ENCODE data around the gene ZFR. TPM values are rescaled to one million over a fixed set of nuclear protein-coding genes. Genes with fewer than 3 reads are reported as not detected.

ZFR gene
- total RNA-seq, 1 experiment from 2014 or later: 72.7 TPM

GRCh38 chr5:32479096-32479495 is 34.6 kb upstream of the ZFR start:
- Histone ChIP-seq H3K27ac (ENCODE audit: low read length) (no peak overlapping the region), H3K4me3 (ENCODE audit: low read depth in 2 of 2, low read length in 2 of 2) (no peak overlapping the region), H3K9me3 (ENCODE audit: control insufficient read depth, insufficient read depth, low read depth, low read length) (no peaks in the 10 kb centered on the region), H3K27me3 (ENCODE audit: control insufficient read depth, insufficient read depth, low read length) (no peaks in the 10 kb centered on the region), H3K4me1 (ENCODE audit: control insufficient read depth, insufficient read depth, low read length) (no peaks in the 10 kb centered on the region), H3K36me3 (ENCODE audit: control insufficient read depth, insufficient read depth, low read length) (no peaks in the 10 kb centered on the region)
- in situ Hi-C loops (cut with HindIII; ENCODE audit: low pct_unique_long_range_greater_than_20kb, low sequenced_read_pairs): no loop called here
- BruUV-seq (replicated peaks): no TSS peak
- TF ChIP-seq TCF7L2 (IDR thresholded peaks at IDR 0.05; ENCODE audit: low read depth, low read length) (no peak), CTCF (IDR thresholded peaks at IDR 0.05) (no peak), SIN3A (IDR thresholded peaks at IDR 0.05; ENCODE audit: borderline replicate concordance, insufficient read depth, low read depth, low read length) (no peak), REST (IDR thresholded peaks at IDR 0.05; ENCODE audit: insufficient read depth in 1 of 2, low read depth in 2 of 2, low read length in 1 of 2) (no peak), POLR2AphosphoS5 (IDR thresholded peaks at IDR 0.05; ENCODE audit: low read depth, low read length) (no peak)
- CTCF ChIA-PET: interaction anchor here (0.5 kb wide), 1 partner anchor 151 kb away, joined by 3 read pairs; no protein-coding TSS in a partner anchor
- ATAC-seq: no peak
- DNase-seq (ENCODE audit: low read depth, low spot score): no peak
- intact Hi-C loops (cut with micrococcal nuclease; ENCODE audit: unreplicated experiment): no loop called here
- POLR2A ChIA-PET: no interaction called here

- no TSS peak for BruUV-seq (replicated peaks)
- intact Hi-C loops (cut with micrococcal nuclease; ENCODE audit: unreplicated experiment): no loop called here
- in situ Hi-C loops (cut with HindIII; ENCODE audit: low pct_unique_long_range_greater_than_20kb, low sequenced_read_pairs): no loop called here
- DNase-seq (ENCODE audit: low read depth, low spot score): no peak
- Histone ChIP-seq H3K27ac (ENCODE audit: low read length) (no peak overlapping the region), H3K27me3 (ENCODE audit: control insufficient read depth, insufficient read depth, low read length) (no peaks in the 10 kb centered on the region), H3K4me1 (ENCODE audit: control insufficient read depth, insufficient read depth, low read length) (no peaks in the 10 kb centered on the region), H3K9me3 (ENCODE audit: control insufficient read depth, insufficient read depth, low read depth, low read length) (no peaks in the 10 kb centered on the region), H3K4me3 (ENCODE audit: low read depth in 2 of 2, low read length in 2 of 2) (no peak overlapping the region), H3K36me3 (ENCODE audit: control insufficient read depth, insufficient read depth, low read length) (no peaks in the 10 kb centered on the region)
- no peak for TF ChIP-seq CTCF (IDR thresholded peaks at IDR 0.05)
- TF ChIP-seq REST (IDR thresholded peaks at IDR 0.05; ENCODE audit: insufficient read depth in 1 of 2, low read depth in 2 of 2, low read length in 1 of 2): no peak
- no peak for TF ChIP-seq SIN3A (IDR thresholded peaks at IDR 0.05; ENCODE audit: borderline replicate concordance, insufficient read depth, low read depth, low read length)
- no peak for TF ChIP-seq POLR2AphosphoS5 (IDR thresholded peaks at IDR 0.05; ENCODE audit: low read depth, low read length)
- no peak for TF ChIP-seq TCF7L2 (IDR thresholded peaks at IDR 0.05; ENCODE audit: low read depth, low read length)
- ChIA-PET CTCF (no interaction called here), POLR2A (no interaction called here)
- ATAC-seq: no peak
Observed at GRCh38 chr5:32476891-32477290, 32.4 kb upstream of the ZFR start.

All from Panc1 (cell line).